Lung (tissue), 12 donors: ENCODE data around the gene TIMP4. TPM values are rescaled to one million over a fixed set of nuclear protein-coding genes. Genes with fewer than 3 reads are reported as not detected.

ENCODE experiments used
- ATAC-seq: fragments of 200-7000 bp; cut with Tn5 transposase; one replicate; pipeline ENCODE4 v1.9.1; 2020; ENCODE audit warnings: moderate number of reproducible peaks; ENCODE audit not compliant: insufficient read depth, low FRiP score
- DNase-seq, 3 donors: peaks; one replicate each; pipeline ENCODE4 v3.0.0-alpha.2; 2013 to 2017
- H3K27ac ChIP-seq, 2 donors: one replicate each; pipeline ENCODE4 v1.5.1; 2013; ENCODE audit warnings: mild to moderate bottlenecking in 2 of 2, moderate library complexity in 2 of 2, control low read depth in 1 of 2, inconsistent platforms in 1 of 2, low read depth in 1 of 2, low read length in 1 of 2
- H3K27me3 ChIP-seq, 3 donors: one replicate each; pipeline ENCODE4 v1.5.1; 2013; ENCODE audit warnings: low read length in 2 of 3; ENCODE audit not compliant: control insufficient read depth in 3 of 3, insufficient read depth in 3 of 3
- H3K36me3 ChIP-seq, 4 donors: one replicate each; pipeline ENCODE4 v1.5.1; 2013; ENCODE audit warnings: low read length in 4 of 4, mild to moderate bottlenecking in 1 of 4, moderate library complexity in 1 of 4; ENCODE audit not compliant: control insufficient read depth in 4 of 4, insufficient read depth in 4 of 4
- H3K4me1 ChIP-seq, 5 donors: one replicate each; pipeline ENCODE4 v1.5.1; 2013; ENCODE audit warnings: low read length in 5 of 5, mild to moderate bottlenecking in 2 of 5, moderate library complexity in 1 of 5; ENCODE audit not compliant: control insufficient read depth in 5 of 5, insufficient read depth in 5 of 5
- H3K4me3 ChIP-seq: one replicate; pipeline ENCODE4 v1.5.1; 2013; ENCODE audit warnings: mild to moderate bottlenecking, control low read depth, moderate library complexity
- H3K9ac ChIP-seq, 2 donors: one replicate each; pipeline ENCODE4 v1.5.1; 2013; ENCODE audit warnings: low read length in 2 of 2, control low read depth in 1 of 2; ENCODE audit not compliant: insufficient read depth in 1 of 2
- H3K9me3 ChIP-seq, 4 donors: one replicate each; pipeline ENCODE4 v1.5.1; 2013; ENCODE audit warnings: low read length in 3 of 4, mild to moderate bottlenecking in 1 of 4, moderate library complexity in 1 of 4; ENCODE audit not compliant: control insufficient read depth in 4 of 4, insufficient read depth in 3 of 4
- CTCF ChIP-seq: IDR thresholded peaks from 2 replicates; pipeline ENCODE4 v1.5.1; 2012; ENCODE audit warnings: mild to moderate bottlenecking; ENCODE audit errors: control extremely low read depth, extremely low read depth
- WGBS, 2 donors: extraction: QIAGEN DNeasy Blood & Tissue Kit; methylation state at CpG; one replicate each; pipeline ENCODE4 v1.1.7; 2013; 5-methylcytosine and 5-hydroxymethylcytosine counted together
- polyA plus RNA-seq, 2 donors: library from polyadenylated mRNA; stranded (reverse); fragments of 200-250 nt; gene quantifications; one replicate each; pipeline ENCODE4 v1.2.1, GENCODE V29; 2013
- total RNA-seq, 2 donors: library from RNA; depleted of rRNA in 1 of 2; stranded (reverse); fragments of >200 nt in 1 of 2; gene quantifications; one replicate each; pipeline ENCODE4 v1.2.1, GENCODE V29; 2014 to 2021
- donor health status: control.
- donor health status: control.
- donor health status: Bipolar disorder and iron deficiency.
- donor health status: healthy.
- donor health status: DM: yes; HTN: yes; CAD: no.

Gene TIMP4
- total and polyA plus RNA-seq, 4 donors: 0.48 to 22.2 (median 9.3) TPM

- peaks cover 0 to 20% (median 4%) of the 10 kb centered on the region in 5 donors for H3K4me1 ChIP-seq
- ATAC-seq: no peak
- 70 to 84% methylated on average over 6 of the region's 6 CpGs for WGBS, 2 donors
- H3K36me3 ChIP-seq: no peaks in the 10 kb centered on the region
- no peaks in the 10 kb centered on the region for H3K9me3 ChIP-seq
- H3K27me3 ChIP-seq: no peaks in the 10 kb centered on the region
- no peak overlapping the region for H3K9ac ChIP-seq
- TF ChIP-seq CTCF: no peak
- no peak overlapping the region for H3K27ac ChIP-seq
- no peak overlapping the region for H3K4me3 ChIP-seq
- DNase-seq: no peak
Measured at GRCh38 chr3:12190832-12191231, 32.1 kb upstream of the TIMP4 start.

- H3K27ac ChIP-seq: no peak overlapping the region
Measured at GRCh38 chr3:12190221-12190807, 31.6 kb upstream of the TIMP4 start.

GRCh38 chr3:12188681-12189287 is 30.1 kb upstream of the TIMP4 start:
- ATAC-seq (no peak), DNase-seq (no peak)
- Histone ChIP-seq H3K36me3 (no peaks in the 10 kb centered on the region), H3K9me3 (no peaks in the 10 kb centered on the region), H3K4me1 (peaks cover 0 to 31% (median 5%) of the 10 kb centered on the region in 5 donors), H3K27me3 (no peaks in the 10 kb centered on the region), H3K4me3 (no peak overlapping the region), H3K27ac (no peak overlapping the region), H3K9ac (no peak overlapping the region)
- WGBS, 2 donors: 70 to 79% methylated on average over 8 of the region's 8 CpGs
- TF ChIP-seq CTCF: no peak

More at GRCh38 chr3:12190221-12190807, 31.6 kb upstream of the TIMP4 start:
- no peak for ATAC-seq
- Histone ChIP-seq H3K36me3 (no peaks in the 10 kb centered on the region), H3K9ac (no peak overlapping the region), H3K4me1 (peaks cover 0 to 24% (median 4%) of the 10 kb centered on the region in 5 donors), H3K4me3 (no peak overlapping the region), H3K27me3 (no peaks in the 10 kb centered on the region), H3K9me3 (no peaks in the 10 kb centered on the region)
- 89 to 92% methylated on average over 9 of the region's 9 CpGs for whole genome bisulfite sequencing, 2 donors
- no peak for DNase-seq
- no peak for TF ChIP-seq CTCF

GRCh38 chr3:12188328-12188648 is 29.6 kb upstream of the TIMP4 start:
- H3K27me3 ChIP-seq: no peaks in the 10 kb centered on the region
- no peaks in the 10 kb centered on the region for H3K36me3 ChIP-seq
- H3K4me1 ChIP-seq: peaks cover 0 to 31% (median 5%) of the 10 kb centered on the region in 5 donors
- H3K9me3 ChIP-seq: no peaks in the 10 kb centered on the region
- H3K4me3 ChIP-seq: no peak overlapping the region
- H3K9ac ChIP-seq: no peak overlapping the region
- 70 to 79% methylated on average over 4 of the region's 4 CpGs for WGBS, 2 donors
- ATAC-seq (no peak), DNase-seq (no peak)
- no peak for TF ChIP-seq CTCF
- H3K27ac ChIP-seq: peak overlapping the region in 1 of 2 donors; percentile 59
